Activated CD8-positive, alpha-beta T cell treated with anti-CD3 and anti-CD28 coated beads for 36 hours (primary cell): Measurements from ENCODE around the gene TRPV4. TPM values are rescaled to one million over a fixed set of nuclear protein-coding genes. Genes with fewer than 3 reads are reported as not detected.

ENCODE experiments used
- ATAC-seq: fragments of 200-7000 bp; cut with Tn5 transposase; one replicate; pipeline ENCODE4 v1.10.0; 2021; ENCODE audit warnings: mild to moderate bottlenecking, moderate library complexity
- CTCF ChIA-PET: fragments of 350-600 bp; sonication (Branson Sonifier 250); formaldehyde crosslinking; loops from one replicate; lab custom pipeline; 2021; ENCODE audit warnings: antibody characterized with exemption; lab: Charles Lee
- POLR2A ChIA-PET: fragments of 350-600 bp; sonication (Branson Sonifier 250); formaldehyde crosslinking; loops from one replicate; lab custom pipeline; 2021; ENCODE audit warnings: antibody characterized with exemption; lab: Charles Lee
- DNase-seq: peaks from one replicate; pipeline ENCODE4 v3.0.0-alpha.2; 2020
- H3K27ac Mint-ChIP-seq: one replicate; pipeline ENCODE4 v1.8.0; 2021; ENCODE audit warnings: mild to moderate bottlenecking, mixed read lengths
- H3K27me3 Mint-ChIP-seq: one replicate; pipeline ENCODE4 v1.8.0; 2021; ENCODE audit warnings: mixed read lengths
- H3K36me3 Mint-ChIP-seq: one replicate; pipeline ENCODE4 v1.8.0; 2021; ENCODE audit warnings: low read depth, mixed read lengths
- H3K4me1 Mint-ChIP-seq: one replicate; pipeline ENCODE4 v1.8.0; 2021; ENCODE audit warnings: low read depth, mixed read lengths
- H3K4me3 Mint-ChIP-seq: one replicate; pipeline ENCODE4 v1.8.0; 2021; ENCODE audit warnings: mild to moderate bottlenecking, moderate library complexity, mixed read lengths
- H3K9me3 Mint-ChIP-seq: one replicate; pipeline ENCODE4 v1.8.0; 2021; ENCODE audit warnings: mixed read lengths
- CTCF ChIP-seq: fragments of 200-600 bp; IDR thresholded peaks from one replicate; pipeline ENCODE4 v1.8.0; 2022; ENCODE audit warnings: antibody characterized with exemption, mild to moderate bottlenecking
- intact Hi-C: fragments of 100-400 bp; cut with micrococcal nuclease; formaldehyde crosslinking; loops from one replicate; pipeline ENCODE4 v1.10.0; 2022
- total RNA-seq, 2 experiments: library from RNA; stranded (reverse); gene quantifications; one replicate each; pipeline ENCODE4 v1.2.3, GENCODE V29; 2021

Gene TRPV4
- total RNA-seq, 2 experiments from 2014 or later: not detected

DNA sequence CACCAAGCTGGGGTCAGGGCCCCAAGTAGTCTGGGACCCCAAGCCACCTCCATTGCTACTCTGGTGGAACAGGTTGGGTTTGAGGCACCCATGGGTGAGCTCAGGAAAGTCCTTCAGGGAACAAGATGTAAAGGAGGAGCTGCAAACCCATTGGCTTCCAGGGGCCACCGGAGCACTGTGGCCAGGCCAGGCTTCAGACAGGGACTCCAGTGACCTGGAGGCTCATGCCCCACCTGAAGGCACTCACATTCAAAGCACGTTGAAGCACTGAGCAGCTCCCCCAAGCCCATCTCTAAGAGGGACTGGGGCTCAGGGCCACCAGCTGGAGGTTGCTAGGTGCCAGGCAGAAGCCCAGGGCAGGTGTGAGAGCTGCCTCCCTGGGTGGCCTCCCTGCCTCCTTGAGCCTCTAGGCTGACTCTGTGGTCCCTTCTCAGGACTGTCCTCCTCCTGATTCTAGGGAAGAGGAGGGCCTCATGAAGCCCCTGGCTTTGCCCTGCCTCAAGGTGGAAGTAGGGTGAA lies 70.5 kb downstream of the TRPV4 start:
- Mint-ChIP-seq H3K27me3 (no peaks in the 10 kb centered on the region), H3K4me3 (no peak overlapping the region), H3K36me3 (no peaks in the 10 kb centered on the region), H3K9me3 (peaks cover 2% of the 10 kb centered on the region), H3K27ac (no peak overlapping the region), H3K4me1 (no peaks in the 10 kb centered on the region)
- intact Hi-C loops: no loop called here
- CTCF ChIA-PET: interaction anchor here (1.0 to 2.5 kb wide), 3 partner anchors 9 to 13 kb away, joined by 3 to 6 read pairs (median 4); no protein-coding TSS in a partner anchor
- POLR2A ChIA-PET: no interaction called here
- ATAC-seq (peak; percentile 20), DNase-seq (no peak)
- no peak for TF ChIP-seq CTCF

DNA sequence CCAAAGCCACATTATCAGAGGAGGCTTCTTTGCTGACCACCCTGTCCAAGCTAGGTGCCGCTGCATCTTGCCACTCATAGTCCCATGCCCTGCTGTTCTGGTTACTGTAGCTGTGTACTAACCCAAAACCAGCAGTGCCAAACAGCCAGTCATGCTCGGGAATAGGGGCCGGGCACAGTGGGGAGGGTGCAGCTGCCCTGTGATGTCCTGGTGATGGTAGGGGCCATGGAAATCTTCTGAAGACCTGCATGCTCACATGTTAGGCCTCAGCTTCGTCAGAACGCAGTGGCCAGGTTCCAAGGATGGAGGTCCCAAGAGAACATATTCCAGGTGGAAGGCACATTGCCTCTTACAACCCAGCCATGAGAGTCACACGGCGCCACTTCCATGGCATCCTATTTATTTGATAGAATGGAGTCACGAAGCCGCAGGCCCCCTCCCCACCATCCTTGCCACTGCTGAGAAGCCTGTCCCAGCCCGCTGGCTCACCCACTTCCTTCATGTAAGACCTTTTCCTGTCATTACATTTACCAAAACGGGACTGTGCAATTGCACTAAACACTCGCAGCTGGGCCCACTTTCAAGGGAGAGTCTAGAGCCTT lies 71.0 kb downstream of the TRPV4 start:
- no peak for DNase-seq
- Mint-ChIP-seq H3K36me3 (peaks cover under 1% of the 10 kb centered on the region), H3K27ac (no peak overlapping the region), H3K4me1 (no peaks in the 10 kb centered on the region), H3K27me3 (no peaks in the 10 kb centered on the region), H3K4me3 (no peak overlapping the region), H3K9me3 (peaks cover 6% of the 10 kb centered on the region)
- no peak for ATAC-seq
- POLR2A ChIA-PET: no interaction called here
- intact Hi-C loops: no loop called here
- TF ChIP-seq CTCF: no peak
- CTCF ChIA-PET: interaction anchor here (1.0 to 2.5 kb wide), 4 partner anchors 8 to 13 kb away, joined by 3 to 6 read pairs (median 4); no protein-coding TSS in a partner anchor

GRCh38 chr12:109760930-109761921 lies 72.0 kb downstream of the TRPV4 start:
- Mint-ChIP-seq H3K9me3 (peaks cover 16% of the 10 kb centered on the region), H3K27me3 (no peaks in the 10 kb centered on the region), H3K27ac (no peak overlapping the region), H3K36me3 (peaks cover 9% of the 10 kb centered on the region), H3K4me3 (no peak overlapping the region), H3K4me1 (no peaks in the 10 kb centered on the region)
- TF ChIP-seq CTCF: no peak
- ATAC-seq (no peak), DNase-seq (no peak)
- ChIA-PET CTCF (interaction anchor here (1.4 to 2.5 kb wide), 3 partner anchors 12 to 14 kb away, joined by 3 to 6 read pairs (median 5); no protein-coding TSS in a partner anchor), POLR2A (interaction anchor here (0.7 kb wide), 1 partner anchor 25 kb away, joined by 3 read pairs; no protein-coding TSS in a partner anchor)
- intact Hi-C loops: no loop called here

- POLR2A ChIA-PET: no interaction called here
- DNase-seq: no peak
These were observed 72.9 kb downstream of the TRPV4 start for GRCh38 chr12:109760031-109760929.

More at GRCh38 chr12:109760031-109760929, 72.9 kb downstream of the TRPV4 start:
- TF ChIP-seq CTCF: no peak
- CTCF ChIA-PET: interaction anchor here (1.0 to 1.7 kb wide), 3 partner anchors 11 to 15 kb away, joined by 3 to 5 read pairs (median 4); no protein-coding TSS in a partner anchor
- Mint-ChIP-seq H3K27me3 (peaks cover 3% of the 10 kb centered on the region), H3K4me1 (no peaks in the 10 kb centered on the region), H3K36me3 (peaks cover 14% of the 10 kb centered on the region), H3K9me3 (peaks cover 23% of the 10 kb centered on the region), H3K27ac (no peak overlapping the region), H3K4me3 (no peak overlapping the region)
- intact Hi-C loops: no loop called here
- no peak for ATAC-seq
